K562 (cell line): Measurements from ENCODE around the gene CCDC50. TPM values are rescaled to one million over a fixed set of nuclear protein-coding genes. Genes with fewer than 3 reads are reported as not detected.

ENCODE experiments used
- BCL6 ChIP-seq: fragments of 250-450 bp; sonication (Bioruptor Pico); IDR thresholded peaks from 2 replicates; pipeline ENCODE4 v1.4.0; 2020
- FOXA1 ChIP-seq: fragments of 450-650 bp; IDR thresholded peaks from 2 replicates; pipeline ENCODE4 v1.6.1; 2016; ENCODE audit warnings: mild to moderate bottlenecking, borderline replicate concordance
- HMG20B ChIP-seq: fragments of 250-450 bp; sonication (Bioruptor Pico); IDR thresholded peaks from 2 replicates; pipeline ENCODE4 v1.5.0; 2021; ENCODE audit warnings: mild to moderate bottlenecking
- KLF16 ChIP-seq: IDR thresholded peaks from 2 replicates; pipeline ENCODE4 v1.6.1; 2016; ENCODE audit warnings: antibody characterized with exemption
- MAFK ChIP-seq: IDR thresholded peaks from 2 replicates; pipeline ENCODE4 v1.6.1; 2011; ENCODE audit warnings: low read length, improper control_type of control experiment
- MBD2 ChIP-seq: sonication (generic); IDR thresholded peaks from 2 replicates; pipeline ENCODE4 v1.6.1; 2016; ENCODE audit warnings: low read depth, borderline replicate concordance
- MECOM ChIP-seq: fragments of 250-450 bp; sonication (Bioruptor Pico); IDR thresholded peaks from 2 replicates; pipeline ENCODE4 v1.8.0; 2022; ENCODE audit warnings: inconsistent platforms
- MITF ChIP-seq: IDR thresholded peaks from 2 replicates; pipeline ENCODE4 v1.6.1; 2014; ENCODE audit warnings: antibody characterized with exemption
- NFE2 ChIP-seq: IDR thresholded peaks from 2 replicates; pipeline ENCODE4 v1.6.1; 2014; ENCODE audit warnings: antibody characterized with exemption, low read depth
- NONO ChIP-seq, 2 experiments: fragments of 200-400 bp in 1 of 2; fragments of 450-650 bp in 1 of 2; formaldehyde crosslinking in 1 of 2; IDR thresholded peaks; 2 replicates each; pipeline ENCODE4 v1.6.1; 2017; ENCODE audit warnings: low read depth in 2 of 2, mild to moderate bottlenecking in 2 of 2, moderate library complexity in 2 of 2, low read length in 1 of 2
- NR4A1 ChIP-seq, 2 experiments: fragments of 250-450 bp in 1 of 2; fragments of 450-650 bp in 1 of 2; sonication (Bioruptor Pico) in 1 of 2; IDR thresholded peaks; 2 replicates each; pipeline versions ENCODE4 v1.4.0 to v1.6.1; 2016 to 2020; ENCODE audit warnings: mild to moderate bottlenecking in 2 of 2, missing compliant biosample characterization in 1 of 2, missing genetic modification characterization in 1 of 2, moderate library complexity in 1 of 2
- NRF1 ChIP-seq, 2 experiments: fragments of 450-650 bp; IDR thresholded peaks in 1 of 2; conservative IDR thresholded peaks in 1 of 2; 2 replicates each; pipeline ENCODE4 v1.6.1; 2014; ENCODE audit warnings: mild to moderate bottlenecking in 2 of 2
- POU5F1 ChIP-seq: fragments of 150-350 bp; IDR thresholded peaks from 2 replicates; pipeline ENCODE4 v1.6.1; 2014; ENCODE audit warnings: borderline replicate concordance, low read length, low read depth, mild to moderate bottlenecking; ENCODE audit not compliant: partially characterized antibody
- RBM34 ChIP-seq: fragments of 200-400 bp; formaldehyde crosslinking; IDR thresholded peaks from 2 replicates; pipeline ENCODE4 v1.6.1; 2018; ENCODE audit warnings: low read length, borderline replicate concordance; ENCODE audit not compliant: insufficient read depth
- RFX5 ChIP-seq: IDR thresholded peaks from 2 replicates; pipeline ENCODE4 v1.6.1; 2011; ENCODE audit warnings: low read depth, mild to moderate bottlenecking, improper control_type of control experiment, low read length
- RUNX1 ChIP-seq: sonication (generic); IDR thresholded peaks from 2 replicates; pipeline ENCODE4 v1.6.1; 2016; ENCODE audit warnings: antibody characterized with exemption, low read depth
- SLC30A9 ChIP-seq: fragments of 250-450 bp; sonication (Bioruptor Pico); IDR thresholded peaks from 2 replicates; pipeline ENCODE4 v1.8.0; 2022; ENCODE audit warnings: mild to moderate bottlenecking, moderate library complexity
- SMARCE1 ChIP-seq: fragments of 450-650 bp; IDR thresholded peaks from 2 replicates; pipeline ENCODE4 v1.7.1; 2016; ENCODE audit warnings: mild to moderate bottlenecking
- TFAM ChIP-seq: fragments of 250-450 bp; sonication (Bioruptor Pico); conservative IDR thresholded peaks from 2 replicates; pipeline ENCODE4 v1.5.0; 2021; ENCODE audit warnings: mild to moderate bottlenecking, moderate library complexity
- THRA ChIP-seq: fragments of 450-650 bp; IDR thresholded peaks from 2 replicates; pipeline ENCODE4 v1.6.1; 2017; ENCODE audit warnings: mild to moderate bottlenecking, moderate library complexity
- ZBED1 ChIP-seq: IDR thresholded peaks from 2 replicates; pipeline ENCODE4 v1.6.1; 2014
- ZBTB34 ChIP-seq: fragments of 250-450 bp; sonication (Bioruptor Pico); IDR thresholded peaks from 2 replicates; pipeline ENCODE4 v1.8.0; 2021; ENCODE audit warnings: mild to moderate bottlenecking, moderate library complexity
- ZNF274 ChIP-seq: IDR thresholded peaks from 2 replicates; pipeline ENCODE4 v1.6.1; 2011; ENCODE audit warnings: low read depth, mild to moderate bottlenecking, low read length, moderate library complexity, borderline replicate concordance
- ZNF408 ChIP-seq: fragments of 250-450 bp; sonication (Bioruptor Pico); IDR thresholded peaks from 2 replicates; pipeline ENCODE4 v1.4.0; 2020; ENCODE audit warnings: low read depth, mild to moderate bottlenecking, moderate library complexity
- ZNF644 ChIP-seq: fragments of 200-800 bp; sonication (Bioruptor generic); IDR thresholded peaks from 2 replicates; pipeline ENCODE4 v1.6.1; 2016; ENCODE audit warnings: low read depth, missing genetic modification characterization, missing compliant biosample characterization
- ZNF764 ChIP-seq: fragments of 250-450 bp; sonication (Bioruptor Pico); IDR thresholded peaks from 2 replicates; pipeline ENCODE4 v1.4.0; 2020; ENCODE audit warnings: low read depth, mild to moderate bottlenecking, moderate library complexity
- polyA plus RNA-seq, 8 experiments: library from polyadenylated mRNA; depleted of rRNA in 4 of 8; stranded (reverse) in 5 of 8; unstranded in 3 of 8; fragments of >200 nt; fragmentation: Nextera tagmentation in 2 of 8; fragmentation: Illumina TruSeq in 1 of 8; extraction: Ambion mirVana in 2 of 8; extraction: Trizol in 1 of 8; gene quantifications; 2 replicates each; pipeline versions ENCODE4 v1.2.1 to v1.2.3, GENCODE V29; 2011 to 2014; ENCODE audit warnings: inconsistent platforms in 1 of 8, missing spikeins in 1 of 8
- total RNA-seq, 7 experiments: library from RNA; depleted of rRNA in 6 of 7; stranded (reverse); fragments of >200 nt in 6 of 7; fragmentation: Illumina TruSeq in 2 of 7; extraction: Trizol in 2 of 7; gene quantifications; 2 replicates each; pipeline versions ENCODE4 v1.2.1 to v1.2.3, GENCODE V29; 2011 to 2021; ENCODE audit warnings: low replicate concordance in 1 of 7

The CCDC50 gene
- total and polyA plus RNA-seq, 9 of the 15 experiments (the other 6 are each of a cell fraction or from before 2014, with no cell fraction given), result 8.4 to 63.4 (median 40.4) TPM

GRCh38 chr3:191328962-191329653 lies at the start of gene CCDC50 (continued):
- no peak for TF ChIP-seq MITF
- TF ChIP-seq ZBTB34, result no peak
- TF ChIP-seq ZNF644, result no peak
- no peak for TF ChIP-seq RUNX1
- TF ChIP-seq MECOM, result no peak
- no peak for TF ChIP-seq ZBED1
- TF ChIP-seq KLF16, result peak; percentile 66
- TF ChIP-seq MAFK, result no peak
- no peak for TF ChIP-seq HMG20B
- TF ChIP-seq RBM34, result no peak
- TF ChIP-seq NRF1 (conservative IDR thresholded peaks at IDR 0.05 in 1 of 2, IDR thresholded peaks at IDR 0.05 in 1 of 2), result no peak; a peak in 1 of 4 replicates
- no peak for TF ChIP-seq ZNF764 (CRISPR knock-in tag)
- TF ChIP-seq ZNF274, result no peak
- TF ChIP-seq BCL6, result no peak
- no peak for TF ChIP-seq NFE2
- TF ChIP-seq SMARCE1, result peak; percentile 50; the same call in 1 of the 2 replicates
- no peak for TF ChIP-seq FOXA1
- no peak for TF ChIP-seq SLC30A9 (CRISPR knock-in tag)
- TF ChIP-seq NR4A1 (CRISPR knock-in tag; IDR thresholded peaks at IDR 0.05), result no peak
- no peak for TF ChIP-seq NR4A1 (tag; IDR thresholded peaks at IDR 0.05)
- 0 out of 4 replicates have a peak, but pooled peaks have one; percentile 61 to 65 for TF ChIP-seq NONO (IDR thresholded peaks at IDR 0.05; ENCODE audit: low read depth in 2 of 2, low read length in 1 of 2)
- TF ChIP-seq POU5F1, result no peak
- peak; percentile 30; the same call in 1 of the 2 replicates for TF ChIP-seq MBD2
- TF ChIP-seq THRA, result no peak
- no peak for TF ChIP-seq ZNF408 (CRISPR knock-in tag)
- TF ChIP-seq RFX5, result no peak
- no peak for TF ChIP-seq TFAM
